ENCODE data around the gene UNC13C. TPM values are rescaled to one million over a fixed set of nuclear protein-coding genes. Genes with fewer than 3 reads are reported as not detected.
A peak's percentile ranks its signal among the peaks of the same experiment; 100 is the strongest.

The UNC13C gene
- total and polyA plus RNA-seq, 10 of the 15 experiments (the other 5 are each of a cell fraction or from before 2014, with no cell fraction given): 9.9 to 81.3 (median 25.0) TPM

- TF ChIP-seq CEBPZ (IDR thresholded peaks at IDR 0.05; ENCODE audit: low read depth, low read length) (no peak), CUX1 (IDR thresholded peaks at IDR 0.05; ENCODE audit: insufficient replicate concordance, low read depth, low read length) (peak; percentile 74), ZNF384 (IDR thresholded peaks at IDR 0.05; ENCODE audit: borderline replicate concordance, low read depth, low read length) (no peak), SMC3 (IDR thresholded peaks at IDR 0.05; ENCODE audit: borderline replicate concordance, low read length) (no peak)
Measured at GRCh38 chr15:54307926-54308325, 329.7 kb downstream of the UNC13C start (continued).

Data from GM12878 (cell line).